HCT116 (cell line): ENCODE results near the gene SBF2. TPM values are rescaled to one million over a fixed set of nuclear protein-coding genes. Genes with fewer than 3 reads are reported as not detected.

Experiments
- ATAC-seq: fragments of 200-7000 bp; cut with Tn5 transposase; 2 replicates; pipeline ENCODE4 v1.9.1; 2020; ENCODE audit warnings: mild to moderate bottlenecking, moderate library complexity
- BruUV-seq: library from RNA; stranded (reverse); fragments of 400-500 nt; replicated peaks from 2 replicates; lab custom pipeline; 2021; lab: Mats Ljungman, UMichigan
- CTCF ChIA-PET: fragments of 300-600 bp; sonication (Branson Sonifier 250); formaldehyde crosslinking; loops from one replicate; lab custom pipeline; 2021; ENCODE audit warnings: antibody characterized with exemption; lab: Charles Lee
- POLR2A ChIA-PET: fragments of 300-600, 350-600 bp; sonication (Branson Sonifier 250); formaldehyde crosslinking; loops from one replicate; lab custom pipeline; 2021; ENCODE audit warnings: antibody characterized with exemption; lab: Charles Lee
- RAD21 ChIA-PET, 2 experiments: fragments of 300-600 bp; sonication (Branson Sonifier 250); formaldehyde crosslinking; loops; one replicate each; lab custom pipeline; 2023; ENCODE audit warnings: low total read pairs in 2 of 2; ENCODE audit not compliant: uncharacterized antibody in 2 of 2, unreplicated experiment in 2 of 2, low non-redundant PET in 1 of 2; lab: Charles Lee
- DNase-seq: peaks from one replicate; pipeline ENCODE4 v3.0.0-alpha.2; 2010; ENCODE audit warnings: low read depth, low spot score
- H2AFZ ChIP-seq: fragments of 200-600 bp; shearing (Covaris generic), sonication (generic); 2 replicates; pipeline ENCODE4 v1.6.1; 2017; ENCODE audit warnings: low read depth, mixed run types, mixed read lengths, antibody characterized with exemption, low read length; ENCODE audit not compliant: poor library complexity, severe bottlenecking
- H3K27ac ChIP-seq: 2 replicates; pipeline ENCODE4 v1.5.1; 2012; ENCODE audit warnings: low read depth, low read length
- H3K27me3 ChIP-seq: fragments of 200-600 bp; sonication (generic); 2 replicates; pipeline ENCODE4 v1.6.1; 2016; ENCODE audit warnings: mixed run types, low read length, mixed read lengths; ENCODE audit not compliant: insufficient read depth
- H3K36me3 ChIP-seq, 2 experiments: fragments of 200-500 bp in 1 of 2; fragments of 200-600 bp in 1 of 2; sonication (Bioruptor generic) in 1 of 2; sonication (generic) in 1 of 2; 2 replicates each; pipeline versions ENCODE4 v1.5.1 to v1.6.1; 2014 to 2016; ENCODE audit warnings: low read length in 2 of 2, inconsistent platforms in 1 of 2, mixed read lengths in 1 of 2, mixed run types in 1 of 2; ENCODE audit not compliant: insufficient read depth in 2 of 2, control insufficient read depth in 1 of 2
- H3K4me1 ChIP-seq, 2 experiments: fragments of 200-600 bp in 1 of 2; sonication (generic) in 1 of 2; 2 replicates each; pipeline versions ENCODE4 v1.5.1 to v1.6.1; 2012 to 2017; ENCODE audit warnings: low read length in 2 of 2, inconsistent platforms in 1 of 2, mild to moderate bottlenecking in 1 of 2, mixed read lengths in 1 of 2, mixed run types in 1 of 2, moderate library complexity in 1 of 2; ENCODE audit not compliant: insufficient read depth in 2 of 2, control insufficient read depth in 1 of 2
- H3K4me2 ChIP-seq: fragments of 200-600 bp; sonication (generic); 2 replicates; pipeline ENCODE4 v1.6.1; 2017; ENCODE audit warnings: mixed run types, low read length, mixed read lengths
- H3K4me3 ChIP-seq, 2 experiments: fragments of 200-600 bp in 1 of 2; sonication (generic) in 1 of 2; replicated peaks in 1 of 2; 2 replicates each; pipeline ENCODE4 v1.5.1; 2011 to 2016; ENCODE audit warnings: low read length in 2 of 2, control low read depth in 1 of 2, low read depth in 1 of 2, mild to moderate bottlenecking in 1 of 2, mixed read lengths in 1 of 2, mixed run types in 1 of 2
- H3K79me2 ChIP-seq: fragments of 200-600 bp; sonication (generic); 2 replicates; pipeline ENCODE4 v1.6.1; 2017; ENCODE audit warnings: mild to moderate bottlenecking, mixed run types, low read length, moderate library complexity, mixed read lengths; ENCODE audit not compliant: insufficient read depth
- H3K9ac ChIP-seq: fragments of 200-600 bp; sonication (generic); 2 replicates; pipeline ENCODE4 v1.6.1; 2016; ENCODE audit warnings: low read length, mixed read lengths
- H3K9me2 ChIP-seq: fragments of 200-600 bp; sonication (generic), shearing (Covaris generic); 2 replicates; pipeline ENCODE4 v1.6.1; 2017; ENCODE audit warnings: mixed run types, mild to moderate bottlenecking, moderate library complexity; ENCODE audit not compliant: insufficient read depth
- H3K9me3 ChIP-seq, 2 experiments: fragments of 200-500 bp in 1 of 2; fragments of 200-600 bp in 1 of 2; sonication (Bioruptor generic) in 1 of 2; sonication (generic) in 1 of 2; 2 replicates each; pipeline ENCODE4 v1.6.1; 2014 to 2017; ENCODE audit warnings: low read length in 2 of 2, mixed read lengths in 2 of 2, inconsistent platforms in 1 of 2, low read depth in 1 of 2, mild to moderate bottlenecking in 1 of 2, mixed run types in 1 of 2, moderate library complexity in 1 of 2; ENCODE audit not compliant: control insufficient read depth in 1 of 2, insufficient read depth in 1 of 2
- H4K20me1 ChIP-seq: fragments of 200-600 bp; sonication (generic), shearing (Covaris generic); 2 replicates; pipeline ENCODE4 v1.6.1; 2017; ENCODE audit warnings: mixed run types, mild to moderate bottlenecking, moderate library complexity; ENCODE audit not compliant: insufficient read depth
- CBX3 ChIP-seq: IDR thresholded peaks from 2 replicates; pipeline ENCODE4 v1.6.1; 2012; ENCODE audit warnings: low read depth
- EGR1 ChIP-seq: IDR thresholded peaks from 2 replicates; pipeline ENCODE4 v1.6.1; 2012; ENCODE audit warnings: low read depth
- ELF1 ChIP-seq: IDR thresholded peaks from 2 replicates; pipeline ENCODE4 v1.6.1; 2012; ENCODE audit warnings: low read depth, borderline replicate concordance
- EZH2phosphoT487 ChIP-seq: fragments of 200-600 bp; IDR thresholded peaks from 2 replicates; pipeline ENCODE4 v1.6.1; 2018; ENCODE audit warnings: antibody characterized with exemption, borderline replicate concordance
- RAD21 ChIP-seq: IDR thresholded peaks from 2 replicates; pipeline ENCODE4 v1.6.1; 2012; ENCODE audit warnings: low read depth, mild to moderate bottlenecking
- TCF7L2 ChIP-seq: IDR thresholded peaks from 2 replicates; pipeline ENCODE4 v1.7.0; 2011; ENCODE audit warnings: borderline replicate concordance, inconsistent platforms; ENCODE audit not compliant: insufficient read depth, insufficient read length; ENCODE audit errors: extremely low read depth
- YY1 ChIP-seq: IDR thresholded peaks from 2 replicates; pipeline ENCODE4 v1.6.1; 2011; ENCODE audit warnings: low read length, low read depth, moderate library complexity, mild to moderate bottlenecking; ENCODE audit not compliant: insufficient replicate concordance; ENCODE audit errors: extremely low read depth
- ZNF274 ChIP-seq: fragments of 200-500 bp; sonication (Bioruptor generic); IDR thresholded peaks from 2 replicates; pipeline ENCODE4 v1.6.1; 2014; ENCODE audit warnings: mild to moderate bottlenecking, low read depth, low read length, inconsistent platforms
- intact Hi-C: fragments of 100-400 bp; cut with micrococcal nuclease; formaldehyde crosslinking; loops from 2 replicates; pipeline ENCODE4 v1.10.0; 2022
- total RNA-seq: library from RNA; stranded (reverse); gene quantifications from one replicate; pipeline ENCODE4 v1.2.1, GENCODE V29; 2021; ENCODE audit not compliant: unreplicated experiment
- TF ChIP-seq, protein P1 (sequence below), 3 experiments: fragments of 200-600 bp in 1 of 3; sonication (generic) in 1 of 3; IDR thresholded peaks in 2 of 3; conservative IDR thresholded peaks in 1 of 3; 2 replicates each; pipeline ENCODE4 v1.5.1; 2012 to 2017; ENCODE audit warnings: low read depth in 2 of 3, low read length in 2 of 3, antibody characterized with exemption in 1 of 3, borderline replicate concordance in 1 of 3, control low read depth in 1 of 3, mild to moderate bottlenecking in 1 of 3, mixed read lengths in 1 of 3, mixed run types in 1 of 3, moderate library complexity in 1 of 3; ENCODE audit not compliant: insufficient read depth in 1 of 3
- TF ChIP-seq, protein P2 (sequence below): IDR thresholded peaks from 2 replicates; pipeline ENCODE4 v1.6.1; 2011; ENCODE audit warnings: mild to moderate bottlenecking, low read length, moderate library complexity; ENCODE audit not compliant: insufficient replicate concordance; ENCODE audit errors: extremely low read depth

Gene SBF2
- total RNA-seq, 1 experiment from 2014 or later, result 35.0 TPM

GRCh38 chr11:9736365-9736764 lies 557.7 kb downstream of the SBF2 start:
- H3K79me2 ChIP-seq, result no peaks in the 10 kb centered on the region
- ChIA-PET RAD21 (no interaction called here), POLR2A (no interaction called here), CTCF (no interaction called here)
- H3K9ac ChIP-seq, result no peak overlapping the region
- H4K20me1 ChIP-seq, result no peaks in the 10 kb centered on the region
- no peak overlapping the region for H2AFZ ChIP-seq
- H3K4me1 ChIP-seq, result no peaks in the 10 kb centered on the region
- no peaks in the 10 kb centered on the region for H3K27me3 ChIP-seq
- H3K36me3 ChIP-seq, result peaks cover 2 to 11% of the 10 kb centered on the region in 2 experiments; a peak in 1 of 4 replicates
- TF ChIP-seq EZH2phosphoT487 (no peak), EGR1 (no peak), CBX3 (no peak), ELF1 (no peak), RAD21 (no peak), YY1 (no peak), ZNF274 (no peak), TCF7L2 (no peak)
- TF ChIP-seq, protein P1, sequence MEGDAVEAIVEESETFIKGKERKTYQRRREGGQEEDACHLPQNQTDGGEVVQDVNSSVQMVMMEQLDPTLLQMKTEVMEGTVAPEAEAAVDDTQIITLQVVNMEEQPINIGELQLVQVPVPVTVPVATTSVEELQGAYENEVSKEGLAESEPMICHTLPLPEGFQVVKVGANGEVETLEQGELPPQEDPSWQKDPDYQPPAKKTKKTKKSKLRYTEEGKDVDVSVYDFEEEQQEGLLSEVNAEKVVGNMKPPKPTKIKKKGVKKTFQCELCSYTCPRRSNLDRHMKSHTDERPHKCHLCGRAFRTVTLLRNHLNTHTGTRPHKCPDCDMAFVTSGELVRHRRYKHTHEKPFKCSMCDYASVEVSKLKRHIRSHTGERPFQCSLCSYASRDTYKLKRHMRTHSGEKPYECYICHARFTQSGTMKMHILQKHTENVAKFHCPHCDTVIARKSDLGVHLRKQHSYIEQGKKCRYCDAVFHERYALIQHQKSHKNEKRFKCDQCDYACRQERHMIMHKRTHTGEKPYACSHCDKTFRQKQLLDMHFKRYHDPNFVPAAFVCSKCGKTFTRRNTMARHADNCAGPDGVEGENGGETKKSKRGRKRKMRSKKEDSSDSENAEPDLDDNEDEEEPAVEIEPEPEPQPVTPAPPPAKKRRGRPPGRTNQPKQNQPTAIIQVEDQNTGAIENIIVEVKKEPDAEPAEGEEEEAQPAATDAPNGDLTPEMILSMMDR (IDR thresholded peaks at IDR 0.05 in 2 of 3, conservative IDR thresholded peaks at IDR 0.05 in 1 of 3; ENCODE audit: borderline replicate concordance in 1 of 3, insufficient read depth in 1 of 3, low read depth in 2 of 3, low read length in 2 of 3), result no peak
- TF ChIP-seq, protein P2, sequence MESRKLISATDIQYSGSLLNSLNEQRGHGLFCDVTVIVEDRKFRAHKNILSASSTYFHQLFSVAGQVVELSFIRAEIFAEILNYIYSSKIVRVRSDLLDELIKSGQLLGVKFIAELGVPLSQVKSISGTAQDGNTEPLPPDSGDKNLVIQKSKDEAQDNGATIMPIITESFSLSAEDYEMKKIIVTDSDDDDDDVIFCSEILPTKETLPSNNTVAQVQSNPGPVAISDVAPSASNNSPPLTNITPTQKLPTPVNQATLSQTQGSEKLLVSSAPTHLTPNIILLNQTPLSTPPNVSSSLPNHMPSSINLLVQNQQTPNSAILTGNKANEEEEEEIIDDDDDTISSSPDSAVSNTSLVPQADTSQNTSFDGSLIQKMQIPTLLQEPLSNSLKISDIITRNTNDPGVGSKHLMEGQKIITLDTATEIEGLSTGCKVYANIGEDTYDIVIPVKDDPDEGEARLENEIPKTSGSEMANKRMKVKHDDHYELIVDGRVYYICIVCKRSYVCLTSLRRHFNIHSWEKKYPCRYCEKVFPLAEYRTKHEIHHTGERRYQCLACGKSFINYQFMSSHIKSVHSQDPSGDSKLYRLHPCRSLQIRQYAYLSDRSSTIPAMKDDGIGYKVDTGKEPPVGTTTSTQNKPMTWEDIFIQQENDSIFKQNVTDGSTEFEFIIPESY, result no peak
- no TSS peak for BruUV-seq
- H3K9me2 ChIP-seq, result no peaks in the 10 kb centered on the region
- ATAC-seq, result no peak
- intact Hi-C loops, result no loop called here
- no peak overlapping the region for H3K4me3 ChIP-seq
- no peak overlapping the region for H3K27ac ChIP-seq
- no peaks in the 10 kb centered on the region for H3K9me3 ChIP-seq
- no peak for DNase-seq
- no peak overlapping the region for H3K4me2 ChIP-seq
